Fibroblast of mammary gland (primary cell): ENCODE results near the gene MBD6.
"Not testable (repeated sequence)": the region's sequence is repeated elsewhere in the genome, so short reads cannot be mapped to it uniquely, and the experiment has no call there.

Experiments used
- DNase-seq: peaks from one replicate; pipeline ENCODE4 v3.0.0-alpha.2; 2010; ENCODE audit warnings: low read depth
- H3K4me3 ChIP-seq: 2 replicates; pipeline ENCODE4 v1.5.1; 2011; ENCODE audit warnings: low read depth, mild to moderate bottlenecking, low read length, moderate library complexity; ENCODE audit not compliant: control insufficient read depth
- TF ChIP-seq, protein P1 (sequence below): conservative IDR thresholded peaks from 2 replicates; pipeline ENCODE4 v1.5.1; 2011; ENCODE audit warnings: low read depth, low read length, inconsistent platforms; ENCODE audit not compliant: control insufficient read depth, insufficient read depth

The MBD6 gene

DNA sequence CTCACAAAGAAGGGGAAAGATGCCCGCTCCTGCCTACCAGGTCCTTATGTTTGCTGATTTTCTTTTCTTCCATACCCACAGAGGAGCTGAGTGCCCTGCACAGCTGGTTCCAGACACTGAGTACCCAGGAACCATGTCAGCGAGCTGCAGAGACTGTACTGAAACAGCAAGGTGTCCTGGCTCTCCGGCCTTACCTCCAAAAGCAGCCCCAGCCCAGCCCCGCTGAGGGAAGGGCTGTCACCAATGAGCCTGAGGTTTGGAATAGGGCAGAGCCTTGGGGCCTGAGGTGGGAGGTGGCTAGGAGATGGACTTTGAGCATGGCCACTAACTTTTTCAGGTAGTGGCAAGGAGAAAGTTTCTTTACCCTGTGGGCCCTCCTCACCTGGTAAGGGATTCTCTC is 32.5 kb upstream of the MBD6 start:
- H3K4me3 ChIP-seq, result no peak overlapping the region
- TF ChIP-seq, protein P1, sequence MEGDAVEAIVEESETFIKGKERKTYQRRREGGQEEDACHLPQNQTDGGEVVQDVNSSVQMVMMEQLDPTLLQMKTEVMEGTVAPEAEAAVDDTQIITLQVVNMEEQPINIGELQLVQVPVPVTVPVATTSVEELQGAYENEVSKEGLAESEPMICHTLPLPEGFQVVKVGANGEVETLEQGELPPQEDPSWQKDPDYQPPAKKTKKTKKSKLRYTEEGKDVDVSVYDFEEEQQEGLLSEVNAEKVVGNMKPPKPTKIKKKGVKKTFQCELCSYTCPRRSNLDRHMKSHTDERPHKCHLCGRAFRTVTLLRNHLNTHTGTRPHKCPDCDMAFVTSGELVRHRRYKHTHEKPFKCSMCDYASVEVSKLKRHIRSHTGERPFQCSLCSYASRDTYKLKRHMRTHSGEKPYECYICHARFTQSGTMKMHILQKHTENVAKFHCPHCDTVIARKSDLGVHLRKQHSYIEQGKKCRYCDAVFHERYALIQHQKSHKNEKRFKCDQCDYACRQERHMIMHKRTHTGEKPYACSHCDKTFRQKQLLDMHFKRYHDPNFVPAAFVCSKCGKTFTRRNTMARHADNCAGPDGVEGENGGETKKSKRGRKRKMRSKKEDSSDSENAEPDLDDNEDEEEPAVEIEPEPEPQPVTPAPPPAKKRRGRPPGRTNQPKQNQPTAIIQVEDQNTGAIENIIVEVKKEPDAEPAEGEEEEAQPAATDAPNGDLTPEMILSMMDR, result no peak
- no peak for DNase-seq

DNA sequence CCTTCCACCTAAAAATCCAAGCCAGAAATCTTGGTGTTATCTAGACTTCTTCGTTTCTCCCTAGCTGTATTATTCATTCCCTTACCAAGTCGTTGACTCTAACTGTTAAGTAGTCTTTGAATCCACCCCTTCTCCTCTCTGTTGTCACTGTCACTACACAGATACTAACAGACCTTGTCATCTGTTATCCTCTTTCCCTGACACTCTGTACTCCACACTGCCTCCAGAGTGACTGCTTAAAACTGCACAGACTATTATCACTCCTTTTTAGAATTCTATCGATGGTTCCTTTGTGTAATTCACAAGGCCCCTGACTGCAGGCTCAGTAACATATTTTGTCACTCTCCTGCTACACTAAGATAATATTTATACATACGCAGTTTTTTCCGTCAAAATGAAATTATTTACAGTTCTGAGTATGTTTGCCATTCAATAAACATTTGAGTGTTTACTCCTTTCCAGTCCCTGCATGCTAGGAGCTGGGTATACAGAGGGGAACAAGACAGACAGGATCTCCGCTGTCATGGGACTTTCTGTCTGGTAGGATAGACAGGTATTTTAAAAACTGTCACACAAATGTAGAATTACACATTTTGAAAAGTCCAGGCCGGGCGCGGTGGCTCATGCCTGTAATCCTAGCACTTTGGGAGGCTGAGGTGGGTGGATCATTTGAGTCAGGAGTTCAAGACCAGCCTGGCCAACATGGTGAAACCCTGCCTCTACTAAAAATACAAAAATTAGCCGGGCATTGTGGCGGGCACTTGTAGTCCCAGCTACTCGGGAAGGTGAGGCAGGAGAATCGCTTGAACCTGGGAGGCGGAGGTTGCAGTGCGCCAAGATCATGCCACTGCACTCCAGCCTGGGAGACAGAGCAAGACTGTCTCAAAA is 31.0 kb upstream of the MBD6 start:
- TF ChIP-seq, protein P1, result peak; percentile 23
- DNase-seq, result no peak
- no peak overlapping the region for H3K4me3 ChIP-seq

DNA sequence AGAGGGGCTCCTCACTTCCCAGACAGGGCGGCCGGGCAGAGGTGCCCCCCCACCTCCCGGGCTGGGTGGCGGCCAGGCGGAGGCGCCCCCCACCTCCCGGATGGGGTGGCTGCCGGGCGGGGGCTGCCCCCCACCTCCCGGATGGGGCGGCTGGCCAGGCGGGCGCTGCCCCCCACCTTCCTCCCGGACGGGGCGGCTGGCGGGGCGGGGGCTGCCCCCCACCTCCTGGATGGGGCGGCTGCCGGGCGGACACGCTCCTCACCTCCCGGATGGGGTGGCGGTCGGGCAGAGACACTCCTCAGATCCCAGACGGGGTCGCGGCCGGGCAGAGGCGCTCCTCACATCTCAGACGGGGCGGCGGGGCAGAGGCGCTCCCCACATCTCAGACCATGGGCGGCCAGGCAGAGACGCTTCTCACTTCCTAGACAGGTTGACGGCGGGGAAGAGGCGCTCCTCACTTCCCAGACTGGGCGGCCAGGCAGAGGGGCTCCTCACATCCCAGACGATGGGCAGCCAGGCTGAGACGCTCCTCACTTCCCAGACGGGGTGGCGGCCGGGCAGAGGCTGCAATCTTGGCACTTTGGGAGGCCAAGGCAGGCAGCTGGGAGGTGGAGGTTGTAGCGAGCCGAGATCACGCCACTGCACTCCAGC is 27.4 kb upstream of the MBD6 start:
- H3K4me3 ChIP-seq, DNase-seq: not testable (repeated sequence)

DNA sequence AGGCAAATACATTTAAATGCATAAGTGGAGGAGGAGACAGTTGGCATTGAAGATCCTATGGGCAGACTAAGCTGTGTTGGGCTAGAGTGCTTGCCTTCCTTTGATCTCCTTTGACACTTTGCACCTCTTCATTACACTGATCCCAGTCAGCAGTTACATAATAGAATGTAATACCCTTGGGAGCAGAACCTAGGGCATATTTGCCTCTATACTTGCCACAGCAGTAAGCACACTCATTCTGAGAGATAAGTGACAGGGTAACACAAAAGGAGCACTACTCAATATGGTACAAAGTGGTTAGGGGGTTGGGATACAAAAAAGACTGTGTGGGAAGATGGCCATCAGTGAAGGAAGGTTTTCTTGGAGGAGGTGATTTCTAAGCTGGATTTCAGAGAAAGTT is 25.8 kb upstream of the MBD6 start:
- TF ChIP-seq, protein P1, result no peak
- H3K4me3 ChIP-seq, result no peak overlapping the region
- no peak for DNase-seq

DNA sequence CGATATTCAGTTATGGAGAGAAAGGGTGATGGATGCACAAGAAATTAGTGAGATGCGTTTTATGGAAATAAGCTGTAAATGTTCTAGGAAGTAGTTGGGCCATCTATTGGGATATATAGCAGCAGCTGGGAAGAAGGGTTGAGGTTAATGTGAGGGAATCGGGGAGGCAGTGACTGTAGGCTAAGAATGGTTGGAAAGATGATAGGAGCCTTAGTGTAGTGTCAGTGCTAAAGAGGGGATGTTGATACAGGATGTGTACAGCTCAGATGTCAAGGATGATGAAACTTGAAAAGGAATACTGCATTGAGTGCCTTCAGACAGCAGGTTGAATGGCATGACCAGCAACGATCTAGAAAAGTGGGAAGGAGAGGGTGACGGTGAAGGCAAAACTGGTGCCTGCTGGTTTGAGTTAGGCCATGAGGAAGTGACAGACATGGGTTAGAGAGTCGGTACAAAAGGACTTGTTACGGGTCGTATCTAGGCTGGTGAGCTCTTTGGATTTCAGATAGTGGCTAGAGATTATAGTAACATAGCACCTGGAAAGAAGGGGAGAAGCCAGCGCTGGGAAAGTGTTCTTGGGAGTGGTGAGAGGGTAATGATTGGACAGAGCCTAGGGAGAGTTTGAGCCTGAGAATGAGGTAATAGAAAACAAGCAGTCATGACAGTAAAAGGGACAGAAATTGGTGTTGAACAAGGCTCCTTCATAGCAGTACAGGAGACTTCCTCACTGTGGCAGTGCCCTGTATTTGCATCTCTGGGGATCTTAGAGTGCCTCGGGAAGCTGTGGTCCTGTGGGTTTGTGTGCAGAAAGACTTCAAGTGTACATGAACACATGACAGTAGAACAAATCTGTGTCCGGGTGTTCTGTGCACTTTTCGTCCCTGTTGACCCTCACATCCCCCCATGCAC is 25.1 kb upstream of the MBD6 start:
- TF ChIP-seq, protein P1, result no peak
- DNase-seq, result no peak
- no peak overlapping the region for H3K4me3 ChIP-seq

DNA sequence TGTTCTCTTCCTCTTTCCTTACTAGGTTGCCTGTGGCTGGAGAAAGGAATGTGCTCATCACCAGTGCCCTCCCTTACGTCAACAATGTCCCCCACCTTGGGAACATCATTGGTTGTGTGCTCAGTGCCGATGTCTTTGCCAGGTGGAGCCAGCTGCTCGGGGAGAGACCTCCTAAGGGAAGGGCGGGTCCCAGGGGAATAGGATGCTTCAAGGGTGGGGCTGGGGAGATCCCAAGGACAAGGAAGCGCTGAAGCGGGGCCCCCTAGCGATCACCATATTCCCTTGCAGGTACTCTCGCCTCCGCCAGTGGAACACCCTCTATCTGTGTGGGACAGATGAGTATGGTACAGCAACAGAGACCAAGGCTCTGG is 24.5 kb upstream of the MBD6 start:
- no peak for DNase-seq
- TF ChIP-seq, protein P1, result no peak
- H3K4me3 ChIP-seq, result no peak overlapping the region
